Psoas muscle (tissue), 8 donors: ENCODE measurements around the gene TSPAN5. TPM values are rescaled to one million over a fixed set of nuclear protein-coding genes. Genes with fewer than 3 reads are reported as not detected.

Experiments
- ATAC-seq, 4 donors: fragments of 200-7000 bp; cut with Tn5 transposase; one replicate each; pipeline ENCODE4 v1.9.1; 2020; ENCODE audit warnings: moderate library complexity in 3 of 4, mild to moderate bottlenecking in 2 of 4
- DNase-seq, 2 donors: peaks; one replicate each; pipeline ENCODE4 v3.0.0-alpha.2; 2020
- H3K27ac ChIP-seq: fragments of 200-600 bp; one replicate; pipeline ENCODE4 v1.8.0; 2022
- H3K27me3 ChIP-seq, 3 donors: fragments of 200-600 bp in 1 of 3; one replicate each; pipeline versions ENCODE4 v1.6.1 to v1.8.0; 2013 to 2022; ENCODE audit warnings: low read length in 2 of 3, mild to moderate bottlenecking in 2 of 3, moderate library complexity in 1 of 3; ENCODE audit not compliant: insufficient read depth in 3 of 3
- H3K36me3 ChIP-seq, 2 donors: fragments of 200-600 bp in 1 of 2; one replicate each; pipeline versions ENCODE4 v1.6.1 to v1.8.0; 2013 to 2022; ENCODE audit warnings: low read depth in 1 of 2, mild to moderate bottlenecking in 1 of 2, moderate library complexity in 1 of 2; ENCODE audit not compliant: insufficient read depth in 1 of 2
- H3K4me1 ChIP-seq: fragments of 200-600 bp; one replicate; pipeline ENCODE4 v1.8.0; 2022
- H3K4me3 ChIP-seq: fragments of 200-600 bp; one replicate; pipeline ENCODE4 v1.8.0; 2022; ENCODE audit warnings: mild to moderate bottlenecking
- H3K9me3 ChIP-seq: fragments of 200-600 bp; one replicate; pipeline ENCODE4 v1.8.0; 2022
- CTCF ChIP-seq: fragments of 200-600 bp; IDR thresholded peaks from one replicate; pipeline ENCODE4 v1.8.0; 2022; ENCODE audit warnings: antibody characterized with exemption
- WGBS, 3 donors: extraction: QIAGEN DNeasy Blood & Tissue Kit; methylation state at CpG; one replicate each; pipeline versions ENCODE4 v1.1.6 to v1.1.7; 2013; 5-methylcytosine and 5-hydroxymethylcytosine counted together
- intact Hi-C, 2 donors: fragments of 100-400 bp; cut with DNase I; formaldehyde crosslinking; loops; one replicate each; pipeline versions ENCODE4 v1.11.0 to v1.14.2; 2022
- polyA plus RNA-seq, 3 donors: library from polyadenylated mRNA; stranded (reverse); fragments of 200-250 nt; gene quantifications; one replicate each; pipeline ENCODE4 v1.2.3, GENCODE V29; 2013
- total RNA-seq, 4 donors: library from RNA; stranded (reverse); fragmentation: NEBNext Ultra II Directional in 2 of 4; extraction: Animal tissue kit (Norgen Biotek cat#: 25700) in 2 of 4; gene quantifications; one replicate each; pipeline versions ENCODE4 v1.2.1 to v1.2.4, GENCODE V29; 2021 to 2023
- donor health status: healthy with polysubstance abuse.
- donor health status: DM: no; HTN: no; CAD: no; lungs with moderate emphysema.
- donor health status: Bipolar disorder and iron deficiency.
- donor health status: healthy.
- donor health status: DM: yes; HTN: yes; CAD: no.
- donor health status: DM: no; HTN: no; CAD: no.
- donor health status: DM: no; HTN: no; CAD: no.
- donor health status: DM: yes; HTN: yes; CAD: no.

TSPAN5 gene
- total and polyA plus RNA-seq, 7 donors: 0.63 to 7.3 (median 3.8) TPM

GRCh38 chr4:98659106-98659592, 738 bp upstream of the TSPAN5 start:
- 21 to 25% (median 22%) methylated on average over 17 of the region's 17 CpGs for WGBS, 3 donors
- TF ChIP-seq CTCF: no peak
- intact Hi-C loops: loop anchor here in 1 of 2 donors (10.0 kb wide), 1 partner anchor 666 kb away; the partner anchor contains the start of gene ADH1B
- no peaks in the 10 kb centered on the region for H3K9me3 ChIP-seq
- peak overlapping the region; percentile 73 for H3K4me3 ChIP-seq
- H3K27ac ChIP-seq: peak overlapping the region; percentile 72
- peaks cover 18% of the 10 kb centered on the region for H3K4me1 ChIP-seq
- peaks cover 0 to 20% (median 3%) of the 10 kb centered on the region in 3 donors for H3K27me3 ChIP-seq
- DNase-seq (no peak), ATAC-seq (peak in 3 of 4 donors; percentile 4 to 35 (median 8))
- no peaks in the 10 kb centered on the region for H3K36me3 ChIP-seq

- no peaks in the 10 kb centered on the region for H3K36me3 ChIP-seq
- TF ChIP-seq CTCF: no peak
- peaks cover 0 to 26% (median 3%) of the 10 kb centered on the region in 3 donors for H3K27me3 ChIP-seq
- H3K9me3 ChIP-seq: no peaks in the 10 kb centered on the region
- peak overlapping the region; percentile 73 for H3K4me3 ChIP-seq
- H3K4me1 ChIP-seq: peaks cover 18% of the 10 kb centered on the region
- intact Hi-C loops: loop anchor here in 1 of 2 donors (10.0 kb wide), 1 partner anchor 667 kb away; the partner anchor contains the start of gene ADH1B
- DNase-seq (peak; percentile 16 to 32), ATAC-seq (no peak)
- peak overlapping the region; percentile 28 for H3K27ac ChIP-seq
- 0 to 1% (median 0%) methylated on average over 46 of the region's 46 CpGs for WGBS, 3 donors
These were observed 702 bp downstream of the TSPAN5 start for GRCh38 chr4:98657531-98658286.

- Histone ChIP-seq H3K9me3 (no peaks in the 10 kb centered on the region), H3K4me3 (peak overlapping the region; percentile 73), H3K4me1 (peaks cover 18% of the 10 kb centered on the region), H3K27ac (no peak overlapping the region), H3K36me3 (no peaks in the 10 kb centered on the region), H3K27me3 (peaks cover 0 to 26% (median 3%) of the 10 kb centered on the region in 3 donors)
- WGBS, 3 donors: 35 to 40% (median 37%) methylated on average over 6 of the region's 6 CpGs
- intact Hi-C loops: loop anchor here in 1 of 2 donors (10.0 kb wide), 1 partner anchor 668 kb away; the partner anchor contains the start of gene ADH1B
- DNase-seq (no peak), ATAC-seq (no peak)
- no peak for TF ChIP-seq CTCF
These were observed 1.5 kb downstream of the TSPAN5 start for GRCh38 chr4:98656886-98657285.

GRCh38 chr4:98656443-98656842, 2.0 kb downstream of the TSPAN5 start:
- H3K4me1 ChIP-seq: peaks cover 18% of the 10 kb centered on the region
- TF ChIP-seq CTCF: no peak
- intact Hi-C loops: loop anchor here in 1 of 2 donors (10.0 kb wide), 1 partner anchor 668 kb away; the partner anchor contains the start of gene ADH1B
- H3K4me3 ChIP-seq: no peak overlapping the region
- H3K27me3 ChIP-seq: peaks cover 0 to 26% (median 3%) of the 10 kb centered on the region in 3 donors
- H3K36me3 ChIP-seq: no peaks in the 10 kb centered on the region
- no peak for DNase-seq
- 78 to 79% (median 78%) methylated on average over 5 of the region's 5 CpGs for WGBS, 3 donors
- no peak overlapping the region for H3K27ac ChIP-seq
- no peaks in the 10 kb centered on the region for H3K9me3 ChIP-seq
- ATAC-seq: no peak
